GM06990 (cell line): Measurements from ENCODE around the gene JSRP1.

Experiments used
- DNase-seq: peaks from one replicate; pipeline ENCODE4 v3.0.0-alpha.2; 2011; ENCODE audit not compliant: insufficient read length; ENCODE audit errors: extremely low read depth
- H3K27me3 ChIP-seq: replicated peaks from 2 replicates; pipeline ENCODE4 v1.6.0; 2011; ENCODE audit warnings: low read length; ENCODE audit not compliant: control insufficient read depth, insufficient read depth
- H3K36me3 ChIP-seq: 2 replicates; pipeline ENCODE4 v1.5.1; 2011; ENCODE audit warnings: low read length; ENCODE audit not compliant: control insufficient read depth, insufficient read depth
- H3K4me3 ChIP-seq: replicated peaks from 2 replicates; pipeline ENCODE4 v1.5.1; 2011; ENCODE audit warnings: low read depth, mild to moderate bottlenecking, control low read depth, low read length
- TF ChIP-seq, protein P1 (sequence below): IDR thresholded peaks from 2 replicates; pipeline ENCODE4 v1.5.1; 2011; ENCODE audit warnings: low read length, control low read depth, mild to moderate bottlenecking, inconsistent platforms; ENCODE audit not compliant: insufficient read depth, poor library complexity, severe bottlenecking

The JSRP1 gene

DNA sequence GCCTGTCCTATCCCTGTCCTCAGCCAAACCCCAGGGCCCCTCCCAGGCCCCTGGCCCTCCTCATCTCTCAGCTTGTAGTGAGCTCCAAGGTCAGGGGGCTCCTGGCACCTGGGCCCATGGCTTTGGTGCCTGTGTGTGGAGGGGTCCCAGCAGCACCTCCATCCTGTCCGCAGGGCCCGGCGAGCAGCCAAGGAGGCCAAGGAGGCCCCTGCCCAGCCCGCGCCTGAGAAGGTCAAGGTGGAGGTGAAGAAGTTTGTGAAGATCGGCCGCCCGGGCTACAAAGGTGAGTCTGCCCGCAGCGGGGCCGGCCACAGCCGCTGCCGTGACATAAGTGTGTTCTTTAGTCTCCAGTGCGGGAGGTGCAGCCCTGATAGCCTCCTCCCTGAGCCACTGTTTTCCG lies 10.9 kb downstream of the JSRP1 start:
- Histone ChIP-seq H3K27me3 (no peaks in the 10 kb centered on the region; the same call in 1 of the 2 replicates), H3K4me3 (no peak overlapping the region), H3K36me3 (peaks cover 52% of the 10 kb centered on the region)
- DNase-seq: no peak
- TF ChIP-seq, protein P1, sequence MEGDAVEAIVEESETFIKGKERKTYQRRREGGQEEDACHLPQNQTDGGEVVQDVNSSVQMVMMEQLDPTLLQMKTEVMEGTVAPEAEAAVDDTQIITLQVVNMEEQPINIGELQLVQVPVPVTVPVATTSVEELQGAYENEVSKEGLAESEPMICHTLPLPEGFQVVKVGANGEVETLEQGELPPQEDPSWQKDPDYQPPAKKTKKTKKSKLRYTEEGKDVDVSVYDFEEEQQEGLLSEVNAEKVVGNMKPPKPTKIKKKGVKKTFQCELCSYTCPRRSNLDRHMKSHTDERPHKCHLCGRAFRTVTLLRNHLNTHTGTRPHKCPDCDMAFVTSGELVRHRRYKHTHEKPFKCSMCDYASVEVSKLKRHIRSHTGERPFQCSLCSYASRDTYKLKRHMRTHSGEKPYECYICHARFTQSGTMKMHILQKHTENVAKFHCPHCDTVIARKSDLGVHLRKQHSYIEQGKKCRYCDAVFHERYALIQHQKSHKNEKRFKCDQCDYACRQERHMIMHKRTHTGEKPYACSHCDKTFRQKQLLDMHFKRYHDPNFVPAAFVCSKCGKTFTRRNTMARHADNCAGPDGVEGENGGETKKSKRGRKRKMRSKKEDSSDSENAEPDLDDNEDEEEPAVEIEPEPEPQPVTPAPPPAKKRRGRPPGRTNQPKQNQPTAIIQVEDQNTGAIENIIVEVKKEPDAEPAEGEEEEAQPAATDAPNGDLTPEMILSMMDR: no peak

DNA sequence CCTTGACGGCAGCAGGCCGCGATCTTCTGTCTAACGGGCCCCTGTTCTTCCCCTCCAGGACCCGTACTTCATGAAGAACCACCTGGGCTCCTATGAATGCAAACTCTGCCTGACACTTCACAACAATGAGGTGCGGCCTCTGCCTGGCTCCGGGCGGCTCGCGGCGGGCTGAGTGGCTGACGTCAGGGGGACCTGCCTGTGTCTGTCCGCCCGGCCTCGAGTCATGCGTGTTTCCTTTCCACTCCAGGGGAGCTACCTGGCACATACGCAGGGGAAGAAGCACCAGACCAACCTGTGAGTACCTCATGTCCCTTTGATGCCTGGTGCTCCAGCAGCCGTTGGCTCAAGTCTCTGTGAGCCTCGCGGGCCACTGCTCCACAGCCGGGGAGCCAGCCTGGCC lies 11.7 kb downstream of the JSRP1 start:
- TF ChIP-seq, protein P1: no peak
- no peaks in the 10 kb centered on the region for H3K27me3 ChIP-seq
- no peak for DNase-seq
- H3K36me3 ChIP-seq: peaks cover 52% of the 10 kb centered on the region
- H3K4me3 ChIP-seq: no peak overlapping the region

DNA sequence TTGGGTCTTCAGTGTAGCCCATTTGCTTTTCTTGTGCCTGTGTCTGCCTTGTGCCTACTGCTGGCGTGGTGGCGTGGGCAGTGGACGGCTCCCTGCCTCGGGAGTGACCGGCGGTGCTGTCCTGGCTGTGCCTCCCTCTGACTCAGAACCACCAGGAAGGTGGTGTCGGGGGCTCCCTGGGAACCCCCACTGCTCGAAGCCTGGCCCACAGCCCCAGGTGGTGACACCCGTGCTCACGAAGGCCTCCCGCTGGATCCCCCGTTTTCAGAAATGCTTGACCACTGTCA lies 12.1 kb downstream of the JSRP1 start:
- TF ChIP-seq, protein P1: no peak
- Histone ChIP-seq H3K36me3 (peaks cover 51% of the 10 kb centered on the region), H3K27me3 (no peaks in the 10 kb centered on the region), H3K4me3 (no peak overlapping the region)
- DNase-seq: no peak

DNA sequence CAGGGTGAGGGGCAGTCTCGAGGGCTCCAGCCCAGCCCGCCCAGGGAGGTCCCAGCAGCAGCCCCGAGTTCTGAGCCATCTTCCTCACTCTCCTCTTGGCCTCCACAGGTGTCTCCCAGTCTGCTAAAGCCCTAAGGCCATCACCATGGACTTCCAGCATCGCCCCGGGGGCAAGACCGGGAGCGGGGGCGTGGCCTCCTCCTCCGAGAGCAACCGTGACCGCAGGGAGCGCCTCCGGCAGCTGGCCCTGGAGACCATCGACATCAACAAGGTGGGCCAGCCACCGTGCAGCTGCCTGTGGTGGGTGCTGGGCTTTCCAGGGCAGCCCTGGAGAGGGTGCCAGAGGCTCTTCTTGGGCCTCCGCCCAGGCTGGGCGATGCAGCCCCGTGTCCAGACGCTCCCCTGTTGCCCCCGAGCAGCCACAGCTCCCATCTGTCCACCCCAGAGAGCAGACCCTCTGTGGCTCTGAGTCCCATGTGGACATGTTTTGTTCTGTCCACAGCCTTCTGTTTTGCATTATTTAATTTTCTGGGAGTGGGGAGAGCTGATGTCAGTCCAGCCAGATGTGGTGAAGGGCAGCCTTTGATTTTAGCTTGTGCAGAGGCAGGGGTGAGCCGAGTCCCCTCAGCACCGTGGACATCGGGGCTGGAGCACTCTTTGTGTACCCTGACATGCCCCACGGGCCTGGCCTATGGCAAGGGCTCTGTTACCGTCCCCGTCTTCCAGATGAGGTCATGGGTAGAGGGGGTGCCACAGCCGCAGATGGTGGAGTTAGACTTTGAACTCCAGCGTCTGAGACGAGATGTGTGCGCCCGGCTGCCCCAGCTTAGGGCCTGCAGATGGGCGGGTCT lies 12.7 kb downstream of the JSRP1 start:
- no peak overlapping the region for H3K4me3 ChIP-seq
- H3K27me3 ChIP-seq: no peaks in the 10 kb centered on the region
- peaks cover 49% of the 10 kb centered on the region for H3K36me3 ChIP-seq
- DNase-seq: no peak
- TF ChIP-seq, protein P1: no peak

DNA sequence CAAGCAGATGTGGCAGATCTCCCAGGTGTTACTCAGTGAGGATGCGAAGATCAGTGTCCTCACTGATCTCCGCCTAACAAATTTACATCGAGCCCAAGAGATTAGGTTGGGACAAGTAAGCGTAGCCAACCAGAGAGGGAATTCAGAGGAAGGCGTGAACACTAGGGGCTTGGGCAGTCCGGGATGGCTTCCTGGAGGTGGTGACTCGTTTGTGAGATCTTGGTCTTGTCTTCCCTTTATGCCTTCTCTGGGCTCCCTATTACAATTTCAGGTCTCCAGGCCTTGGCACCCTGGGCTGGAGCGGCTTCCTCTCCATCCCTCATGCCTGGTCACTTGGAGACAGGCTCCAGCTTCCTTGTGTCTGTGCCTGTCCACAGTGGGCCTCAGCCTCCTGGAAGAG lies 13.4 kb downstream of the JSRP1 start:
- no peaks in the 10 kb centered on the region for H3K27me3 ChIP-seq
- TF ChIP-seq, protein P1: no peak
- H3K4me3 ChIP-seq: no peak overlapping the region
- peaks cover 49% of the 10 kb centered on the region for H3K36me3 ChIP-seq
- DNase-seq: no peak
